ENCODE results near the gene SRRM3. TPM values are rescaled to one million over a fixed set of nuclear protein-coding genes. Genes with fewer than 3 reads are reported as not detected.
"Not testable (repeated sequence)": the region's sequence is repeated elsewhere in the genome, so short reads cannot be mapped to it uniquely, and the experiment has no call there.

The SRRM3 gene
- total and polyA plus RNA-seq, 3 experiments from 2014 or later, result not detected

DNA sequence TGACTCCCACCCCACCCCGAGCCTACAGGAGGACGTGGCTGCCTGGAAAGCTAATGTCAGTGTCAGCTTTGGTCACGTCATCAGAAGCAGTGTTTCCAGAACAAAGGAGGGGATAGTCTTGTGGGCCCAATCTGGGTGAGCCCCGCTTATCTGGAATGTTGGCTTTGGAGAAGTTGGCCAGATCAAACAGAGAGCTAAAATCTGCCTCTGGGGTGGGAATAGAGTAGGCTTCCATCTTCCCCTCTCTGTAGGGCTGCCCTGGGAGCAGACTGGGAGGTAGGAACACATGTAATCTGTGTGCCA is 32.5 kb downstream of the SRRM3 start:
- Histone ChIP-seq H3K9me3 (ENCODE audit: low read length) (no peaks in the 10 kb centered on the region), H3K36me3 (ENCODE audit: insufficient read depth, low read length) (no peaks in the 10 kb centered on the region), H3K4me1 (ENCODE audit: insufficient read depth, low read length) (no peaks in the 10 kb centered on the region), H3K27me3 (ENCODE audit: insufficient read depth, low read length, poor library complexity, severe bottlenecking) (peaks cover 22% of the 10 kb centered on the region), H3K4me3 (ENCODE audit: low read length) (no peak overlapping the region), H3K27ac (ENCODE audit: low read depth, low read length) (no peak overlapping the region)
- peaks cover 0 to 6% (median 1%) of the 10 kb centered on the region in 5 donors for H3K9me3 Mint-ChIP-seq
- H3K27ac Mint-ChIP-seq, result no peak overlapping the region
- H3K27me3 Mint-ChIP-seq, result peaks cover 52 to 74% of the 10 kb centered on the region in 2 donors
- H3K36me3 Mint-ChIP-seq, result peaks cover 0 to 9% (median 0%) of the 10 kb centered on the region in 3 donors
- H3K4me3 Mint-ChIP-seq, result peak overlapping the region in 5 of 7 donors; percentile 57 to 82 (median 70)
- DNase-seq, result no peak
- CTCF ChIA-PET, result interaction anchor here (1.5 kb wide), 1 partner anchor 81 kb away, joined by 5 read pairs; no protein-coding TSS in a partner anchor
- POLR2A ChIA-PET, result no interaction called here
- peaks cover 6 to 7% (median 7%) of the 10 kb centered on the region in 3 donors for H3K4me1 Mint-ChIP-seq

GRCh38 chr7:76234931-76235441 is 33.3 kb downstream of the SRRM3 start:
- peaks cover 6 to 7% (median 7%) of the 10 kb centered on the region in 3 donors for H3K4me1 Mint-ChIP-seq
- peaks cover 47 to 69% of the 10 kb centered on the region in 2 donors for H3K27me3 Mint-ChIP-seq
- peaks cover 0 to 9% (median 0%) of the 10 kb centered on the region in 3 donors for H3K36me3 Mint-ChIP-seq
- H3K27ac Mint-ChIP-seq, result no peak overlapping the region
- DNase-seq, result peak; percentile 32 to 63 (median 44)
- Histone ChIP-seq H3K9me3 (ENCODE audit: low read length) (no peaks in the 10 kb centered on the region), H3K4me3 (ENCODE audit: low read length) (no peak overlapping the region), H3K4me1 (ENCODE audit: insufficient read depth, low read length) (no peaks in the 10 kb centered on the region), H3K27ac (ENCODE audit: low read depth, low read length) (no peak overlapping the region), H3K27me3 (ENCODE audit: insufficient read depth, low read length, poor library complexity, severe bottlenecking) (peaks cover 22% of the 10 kb centered on the region), H3K36me3 (ENCODE audit: insufficient read depth, low read length) (no peaks in the 10 kb centered on the region)
- peaks cover 0 to 8% (median 1%) of the 10 kb centered on the region in 5 donors for H3K9me3 Mint-ChIP-seq
- ChIA-PET POLR2A (interaction anchor here (0.6 kb wide), 1 partner anchor 9 kb away, joined by 16 read pairs; no protein-coding TSS in a partner anchor), CTCF (interaction anchor here (1.5 kb wide), 1 partner anchor 80 kb away, joined by 5 read pairs; no protein-coding TSS in a partner anchor)
- peak overlapping the region in 6 of 7 donors; percentile 54 to 86 (median 68) for H3K4me3 Mint-ChIP-seq

- Mint-ChIP-seq H3K36me3 (peaks cover 0 to 8% (median 0%) of the 10 kb centered on the region in 3 donors), H3K4me3 (no peak overlapping the region), H3K4me1 (peaks cover 6 to 7% (median 7%) of the 10 kb centered on the region in 3 donors), H3K27me3 (peaks cover 43 to 60% of the 10 kb centered on the region in 2 donors), H3K27ac (no peak overlapping the region), H3K9me3 (peaks cover 0 to 8% (median 1%) of the 10 kb centered on the region in 5 donors)
- Histone ChIP-seq H3K27me3 (ENCODE audit: insufficient read depth, low read length, poor library complexity, severe bottlenecking) (peaks cover 21% of the 10 kb centered on the region), H3K4me1 (ENCODE audit: insufficient read depth, low read length) (no peaks in the 10 kb centered on the region), H3K9me3 (ENCODE audit: low read length) (no peaks in the 10 kb centered on the region), H3K36me3 (ENCODE audit: insufficient read depth, low read length) (no peaks in the 10 kb centered on the region), H3K27ac (ENCODE audit: low read depth, low read length) (no peak overlapping the region), H3K4me3 (ENCODE audit: low read length) (no peak overlapping the region)
- DNase-seq, result no peak
- ChIA-PET CTCF (interaction anchor here (0.7 kb wide), 1 partner anchor 78 kb away, joined by 3 read pairs; no protein-coding TSS in a partner anchor), POLR2A (interaction anchor here (0.6 kb wide), 1 partner anchor 118 kb away, joined by 3 read pairs; no protein-coding TSS in a partner anchor)
Observed at GRCh38 chr7:76236224-76236623, 34.5 kb downstream of the SRRM3 start.

DNA sequence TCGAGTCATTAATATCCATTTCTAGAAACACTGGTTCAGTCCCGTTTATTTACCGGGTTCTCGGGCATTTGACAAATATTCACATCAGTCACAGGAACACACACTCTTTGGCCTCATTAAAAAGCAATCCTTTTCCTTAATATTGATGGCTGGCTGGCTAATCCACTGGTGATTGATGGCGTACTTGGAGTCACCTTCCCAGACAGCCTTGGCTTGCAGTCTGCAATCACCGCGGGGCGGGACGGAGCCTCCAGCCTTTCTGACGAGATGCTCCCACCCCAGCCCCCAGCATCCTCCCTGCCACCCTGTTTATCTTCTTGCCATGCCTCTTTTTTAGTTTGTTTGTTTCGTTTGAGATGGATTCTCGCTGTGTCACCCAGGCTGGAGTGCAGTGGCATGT is 36.6 kb downstream of the SRRM3 start:
- peaks cover 0 to 3% (median 0%) of the 10 kb centered on the region in 3 donors for H3K36me3 Mint-ChIP-seq
- peaks cover 0 to 5% (median 1%) of the 10 kb centered on the region in 5 donors for H3K9me3 Mint-ChIP-seq
- DNase-seq, result no peak
- no peak overlapping the region for H3K27ac Mint-ChIP-seq
- peaks cover 13% of the 10 kb centered on the region for H3K27me3 ChIP-seq (ENCODE audit: insufficient read depth, low read length, poor library complexity, severe bottlenecking)
- no peak overlapping the region for H3K27ac ChIP-seq (ENCODE audit: low read depth, low read length)
- ChIA-PET CTCF (no interaction called here), POLR2A (no interaction called here)
- H3K4me1 ChIP-seq (ENCODE audit: insufficient read depth, low read length), result no peaks in the 10 kb centered on the region
- H3K4me1 Mint-ChIP-seq, result peaks cover 4 to 7% (median 7%) of the 10 kb centered on the region in 3 donors
- H3K4me3 ChIP-seq (ENCODE audit: low read length), result no peak overlapping the region
- H3K9me3 ChIP-seq (ENCODE audit: low read length), result no peaks in the 10 kb centered on the region
- no peaks in the 10 kb centered on the region for H3K36me3 ChIP-seq (ENCODE audit: insufficient read depth, low read length)
- peaks cover 28 to 43% of the 10 kb centered on the region in 2 donors for H3K27me3 Mint-ChIP-seq
- H3K4me3 Mint-ChIP-seq, result no peak overlapping the region

DNA sequence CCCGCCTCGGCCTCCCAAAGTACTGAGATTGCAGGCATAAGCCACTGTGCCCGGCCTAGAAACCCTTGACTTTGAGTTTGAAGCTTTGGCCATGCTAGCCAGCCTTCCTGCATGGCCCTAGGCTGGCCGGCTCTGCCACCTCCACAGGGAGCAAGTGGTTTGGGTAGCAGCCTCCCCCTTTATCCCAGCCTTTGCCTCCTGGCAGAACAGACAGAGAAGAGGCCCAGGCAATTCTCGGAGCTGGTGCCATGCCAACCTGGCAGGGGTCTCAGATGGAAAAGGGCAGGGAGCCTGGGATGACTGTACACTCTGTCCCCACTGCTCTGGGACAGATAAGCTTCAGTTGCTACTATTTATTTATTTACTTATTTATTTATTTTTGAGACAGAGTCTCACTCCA is 39.4 kb downstream of the SRRM3 start:
- Histone ChIP-seq H3K4me3 (ENCODE audit: low read length) (no peak overlapping the region), H3K36me3 (ENCODE audit: insufficient read depth, low read length) (no peaks in the 10 kb centered on the region), H3K27ac (ENCODE audit: low read depth, low read length) (no peak overlapping the region), H3K9me3 (ENCODE audit: low read length) (no peaks in the 10 kb centered on the region), H3K4me1 (ENCODE audit: insufficient read depth, low read length) (no peaks in the 10 kb centered on the region), H3K27me3 (ENCODE audit: insufficient read depth, low read length, poor library complexity, severe bottlenecking) (no peaks in the 10 kb centered on the region)
- peaks cover 19 to 33% of the 10 kb centered on the region in 2 donors for H3K27me3 Mint-ChIP-seq
- POLR2A ChIA-PET, result no interaction called here
- H3K4me1 Mint-ChIP-seq, result no peaks in the 10 kb centered on the region
- peaks cover 0 to 5% (median 0%) of the 10 kb centered on the region in 5 donors for H3K9me3 Mint-ChIP-seq
- H3K27ac Mint-ChIP-seq, result no peak overlapping the region
- no peak for DNase-seq
- CTCF ChIA-PET, result no interaction called here
- peaks cover 0 to 3% (median 0%) of the 10 kb centered on the region in 3 donors for H3K36me3 Mint-ChIP-seq
- H3K4me3 Mint-ChIP-seq, result no peak overlapping the region

GRCh38 chr7:76242517-76243063 is 40.9 kb downstream of the SRRM3 start:
- H3K9me3 ChIP-seq (ENCODE audit: low read length); H3K36me3 ChIP-seq (ENCODE audit: insufficient read depth, low read length); H3K36me3 Mint-ChIP-seq; H3K27me3 ChIP-seq (ENCODE audit: insufficient read depth, low read length, poor library complexity, severe bottlenecking); POLR2A ChIA-PET; H3K27ac Mint-ChIP-seq; H3K27ac ChIP-seq (ENCODE audit: low read depth, low read length); H3K9me3 Mint-ChIP-seq; H3K4me1 Mint-ChIP-seq; H3K4me3 Mint-ChIP-seq; H3K4me1 ChIP-seq (ENCODE audit: insufficient read depth, low read length); DNase-seq; H3K4me3 ChIP-seq (ENCODE audit: low read length): not testable (repeated sequence)
- peaks cover 18 to 29% of the 10 kb centered on the region in 2 donors for H3K27me3 Mint-ChIP-seq
- CTCF ChIA-PET, result interaction anchor here (0.7 kb wide), 1 partner anchor 64 kb away, joined by 3 read pairs; no protein-coding TSS in a partner anchor

GRCh38 chr7:76244781-76245391 is 43.2 kb downstream of the SRRM3 start:
- H3K4me1 ChIP-seq (ENCODE audit: insufficient read depth, low read length), result no peaks in the 10 kb centered on the region
- H3K27ac Mint-ChIP-seq, result peak overlapping the region in 1 of 8 donors; percentile 8
- no peaks in the 10 kb centered on the region for H3K9me3 ChIP-seq (ENCODE audit: low read length)
- H3K36me3 Mint-ChIP-seq, result peaks cover 0 to 3% (median 0%) of the 10 kb centered on the region in 3 donors
- ChIA-PET CTCF (no interaction called here), POLR2A (no interaction called here)
- H3K27me3 Mint-ChIP-seq, result peaks cover 6 to 23% of the 10 kb centered on the region in 2 donors
- DNase-seq, result no peak
- no peaks in the 10 kb centered on the region for H3K27me3 ChIP-seq (ENCODE audit: insufficient read depth, low read length, poor library complexity, severe bottlenecking)
- H3K4me3 Mint-ChIP-seq, result no peak overlapping the region
- no peaks in the 10 kb centered on the region for H3K36me3 ChIP-seq (ENCODE audit: insufficient read depth, low read length)
- H3K9me3 Mint-ChIP-seq, result peaks cover 0 to under 1% (median 0%) of the 10 kb centered on the region in 5 donors
- no peak overlapping the region for H3K4me3 ChIP-seq (ENCODE audit: low read length)
- H3K27ac ChIP-seq (ENCODE audit: low read depth, low read length), result no peak overlapping the region
- no peaks in the 10 kb centered on the region for H3K4me1 Mint-ChIP-seq

DNA sequence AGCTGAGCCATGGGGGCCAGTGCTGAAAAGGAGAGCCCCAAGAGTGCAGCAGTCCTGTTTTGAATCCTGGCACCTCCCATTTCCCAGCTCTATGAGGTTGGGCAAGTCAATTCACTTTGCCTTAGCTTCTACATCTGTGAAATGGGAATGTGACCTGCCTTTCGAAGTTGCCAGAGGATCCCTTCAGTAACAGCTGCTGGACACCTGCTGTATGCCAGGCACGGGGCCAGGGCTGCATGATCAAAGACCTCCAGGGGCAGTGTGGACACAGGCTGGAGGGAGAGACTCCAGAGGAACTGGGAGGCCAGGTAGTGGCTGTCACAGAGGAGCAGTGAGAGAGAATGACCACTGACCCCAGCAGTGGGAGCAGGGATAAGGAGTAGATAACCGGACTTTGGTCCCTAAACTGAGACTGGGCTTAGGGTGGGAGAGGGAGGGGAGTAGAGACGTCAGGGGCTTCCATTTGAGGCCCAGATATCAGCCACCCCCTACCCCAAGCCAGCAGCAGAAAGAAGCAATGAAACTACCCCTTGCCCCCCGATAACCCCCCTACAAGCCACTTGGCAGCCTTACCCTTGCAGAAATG is 45.2 kb downstream of the SRRM3 start:
- CTCF ChIA-PET, result no interaction called here

More for the DNA sequence above, 45.2 kb downstream of the SRRM3 start:
- POLR2A ChIA-PET, result no interaction called here
- no peaks in the 10 kb centered on the region for H3K27me3 ChIP-seq (ENCODE audit: insufficient read depth, low read length, poor library complexity, severe bottlenecking)
- H3K4me1 Mint-ChIP-seq, result no peaks in the 10 kb centered on the region
- peaks cover 0 to under 1% (median 0%) of the 10 kb centered on the region in 3 donors for H3K36me3 Mint-ChIP-seq
- no peaks in the 10 kb centered on the region for H3K9me3 Mint-ChIP-seq
- no peak overlapping the region for H3K4me3 Mint-ChIP-seq
- H3K9me3 ChIP-seq (ENCODE audit: low read length), result no peaks in the 10 kb centered on the region
- no peaks in the 10 kb centered on the region for H3K4me1 ChIP-seq (ENCODE audit: insufficient read depth, low read length)
- no peaks in the 10 kb centered on the region for H3K36me3 ChIP-seq (ENCODE audit: insufficient read depth, low read length)
- no peak overlapping the region for H3K27ac Mint-ChIP-seq
- H3K27me3 Mint-ChIP-seq, result peaks cover 6 to 20% of the 10 kb centered on the region in 2 donors
- DNase-seq, result no peak
- H3K27ac ChIP-seq (ENCODE audit: low read depth, low read length), result no peak overlapping the region
- no peak overlapping the region for H3K4me3 ChIP-seq (ENCODE audit: low read length)
